GM18867 (cell line): ENCODE data around the gene STXBP6.
"Not testable (repeated sequence)": the region's sequence is repeated elsewhere in the genome, so short reads cannot be mapped to it uniquely, and the experiment has no call there.

Experiments used
- ATAC-seq: cut with Tn5 transposase; IDR thresholded peaks from one replicate; pipeline ENCODE4 v1.9.1; 2021; ENCODE audit warnings: mild to moderate bottlenecking, moderate library complexity; ENCODE audit not compliant: unreplicated experiment

The STXBP6 gene

DNA sequence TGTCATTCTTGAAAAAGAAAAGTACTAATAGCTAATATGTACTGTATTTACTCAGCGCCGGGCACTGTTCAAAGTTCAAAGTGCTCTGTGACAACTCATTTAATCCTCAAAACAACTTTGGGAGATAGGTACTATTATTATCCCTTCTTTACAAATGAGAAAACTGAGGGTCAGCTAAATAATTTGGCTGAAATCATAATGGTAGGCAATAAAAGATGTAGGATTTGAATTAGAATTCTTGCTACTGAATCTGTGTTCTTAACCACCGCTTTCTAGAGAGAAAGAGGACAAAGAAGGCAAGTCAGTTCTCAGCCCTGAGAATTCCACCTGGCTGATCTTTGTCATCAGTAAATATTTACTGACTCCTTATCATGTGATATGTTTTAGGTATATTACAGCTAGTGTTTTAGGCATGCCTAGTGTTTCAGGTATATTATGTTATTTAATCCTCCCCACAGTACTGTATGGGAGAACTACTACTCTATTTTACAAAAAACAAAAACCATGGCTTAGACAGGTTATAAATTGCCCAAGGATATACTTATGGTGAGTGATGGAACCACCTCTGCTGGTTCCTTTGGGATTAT lies 210.2 kb downstream of the STXBP6 start:
- ATAC-seq = no peak

DNA sequence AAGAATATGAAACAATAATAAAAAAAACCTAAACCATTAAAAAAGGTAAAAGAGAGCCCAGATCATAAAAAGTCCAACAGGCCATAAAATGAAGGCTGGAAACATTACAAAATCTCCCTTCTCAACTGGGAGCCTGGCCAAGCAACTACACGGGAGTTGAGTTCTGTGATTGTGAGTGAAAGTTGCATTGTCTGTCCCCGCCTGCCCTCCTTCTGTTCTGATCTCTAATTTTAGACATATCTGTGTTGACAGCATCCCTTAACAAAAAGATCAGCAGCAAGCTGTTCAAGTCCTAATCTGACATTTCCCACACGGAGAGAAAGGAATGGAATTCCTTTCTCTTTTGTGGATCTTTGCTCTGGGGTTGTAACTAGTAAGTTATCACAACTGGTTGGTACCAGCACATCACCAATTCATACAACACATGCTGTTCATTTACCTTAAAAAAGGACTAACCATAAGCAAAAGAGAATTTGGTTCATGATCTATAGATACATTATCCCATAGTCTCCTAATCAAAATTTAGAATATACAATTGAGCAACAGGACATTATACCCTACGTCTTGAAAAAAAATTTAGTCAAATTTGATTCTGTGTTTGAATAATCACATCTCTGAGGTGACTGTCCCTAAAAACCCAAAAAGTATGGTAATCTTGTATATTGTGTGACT lies 210.9 kb downstream of the STXBP6 start:
- no peak for ATAC-seq

GRCh38 chr14:24837280-24838046 lies 212.5 kb downstream of the STXBP6 start:
- ATAC-seq = no peak

DNA sequence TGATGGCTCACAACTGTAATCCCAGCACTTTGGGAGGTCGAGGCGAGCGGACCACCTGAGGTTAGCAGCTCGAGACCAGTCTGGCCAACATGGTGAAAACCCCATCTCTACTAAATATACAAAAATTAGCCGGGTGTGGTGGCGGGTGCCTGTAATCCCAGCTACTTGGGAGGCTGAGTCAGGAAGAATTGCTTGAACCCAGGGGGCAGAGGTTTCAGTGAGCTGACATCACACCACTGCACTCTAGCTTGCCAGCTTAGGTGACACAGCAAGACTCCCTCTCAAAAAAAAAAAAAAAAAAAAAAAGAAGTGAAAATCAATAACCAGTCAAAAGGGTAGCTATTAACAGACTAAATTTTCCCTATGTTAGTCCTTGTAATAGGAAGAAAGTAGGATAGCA lies 213.6 kb downstream of the STXBP6 start:
- not testable (repeated sequence) for ATAC-seq

DNA sequence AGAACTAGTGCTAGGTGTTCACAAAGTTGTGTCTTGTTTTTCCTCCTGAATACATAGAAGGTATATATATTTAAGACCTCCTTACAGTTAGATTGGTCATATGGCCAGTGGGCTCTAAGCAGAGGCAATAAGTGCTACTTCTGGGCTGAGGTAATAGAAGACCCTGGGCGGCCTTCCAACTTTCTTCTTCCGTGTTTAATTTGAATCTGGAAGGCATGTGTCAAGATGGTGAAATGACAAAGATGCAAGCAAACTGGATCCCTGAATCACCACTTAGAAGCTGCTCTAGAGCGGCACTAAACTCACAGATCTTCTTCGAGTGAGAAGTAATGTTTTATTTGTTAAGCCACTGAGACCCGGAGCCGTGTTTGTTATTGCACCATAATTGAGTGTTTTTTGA lies 215.0 kb downstream of the STXBP6 start:
- no peak for ATAC-seq

DNA sequence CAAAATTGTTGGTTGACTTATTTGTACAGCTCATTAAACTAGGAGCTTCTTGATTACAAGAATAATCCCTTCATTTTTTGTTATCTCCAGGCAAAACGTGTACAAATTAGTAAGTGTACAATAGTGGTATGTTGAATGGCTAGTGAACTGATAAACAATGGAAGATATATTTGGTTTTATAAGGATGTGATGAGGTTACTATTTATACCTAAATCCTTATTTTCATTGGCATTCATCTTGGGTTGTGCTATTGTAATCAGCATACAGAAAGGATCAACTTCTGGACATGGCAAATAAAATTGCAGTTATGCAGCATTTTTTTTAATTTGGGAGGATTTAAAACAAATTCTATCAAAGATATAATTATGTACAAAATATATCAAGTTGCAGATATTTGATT lies 216.6 kb downstream of the STXBP6 start:
- ATAC-seq = no peak

DNA sequence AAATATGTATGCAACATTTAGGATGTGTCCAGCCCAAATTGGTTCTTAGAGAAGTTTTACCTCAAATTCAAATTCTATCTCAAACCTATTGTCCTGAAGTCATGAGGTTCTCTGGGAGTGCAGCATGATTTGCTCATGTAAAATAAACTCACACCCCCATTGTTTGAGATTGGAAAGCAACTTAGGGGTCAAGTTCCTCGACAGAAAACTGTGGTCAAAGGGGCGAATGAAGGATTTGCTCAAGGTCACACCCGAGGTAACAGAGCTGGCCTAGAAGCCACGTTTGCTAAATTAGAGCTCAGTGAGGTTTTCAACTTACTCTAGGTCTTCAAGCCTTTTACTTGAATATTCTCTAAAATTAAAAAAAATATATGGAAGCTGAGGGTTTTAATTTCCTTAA lies 218.3 kb downstream of the STXBP6 start:
- no peak for ATAC-seq

- no peak for ATAC-seq
Observed at GRCh38 chr14:24829862-24830261, 220.1 kb downstream of the STXBP6 start.

DNA sequence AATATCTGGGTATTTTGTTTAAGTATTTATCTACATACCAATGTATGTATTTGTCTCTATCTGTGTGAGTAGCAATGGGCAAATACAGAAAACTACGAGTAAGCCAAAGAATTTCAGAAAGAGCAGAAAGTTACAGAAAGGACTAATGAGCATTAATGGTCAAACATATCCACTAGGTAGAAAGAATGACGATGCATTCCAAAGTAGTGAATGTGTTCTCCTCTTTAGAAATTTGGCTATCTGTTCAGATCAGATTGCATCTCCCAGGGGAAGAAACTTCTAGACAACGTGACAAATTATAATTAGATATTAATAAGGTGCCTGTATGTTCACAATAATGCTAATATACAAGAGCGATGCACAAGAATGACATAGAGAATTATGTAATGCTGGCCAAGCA lies 221.5 kb downstream of the STXBP6 start:
- ATAC-seq = no peak

- ATAC-seq = no peak
Observed at GRCh38 chr14:24826390-24826789, 223.6 kb downstream of the STXBP6 start.

DNA sequence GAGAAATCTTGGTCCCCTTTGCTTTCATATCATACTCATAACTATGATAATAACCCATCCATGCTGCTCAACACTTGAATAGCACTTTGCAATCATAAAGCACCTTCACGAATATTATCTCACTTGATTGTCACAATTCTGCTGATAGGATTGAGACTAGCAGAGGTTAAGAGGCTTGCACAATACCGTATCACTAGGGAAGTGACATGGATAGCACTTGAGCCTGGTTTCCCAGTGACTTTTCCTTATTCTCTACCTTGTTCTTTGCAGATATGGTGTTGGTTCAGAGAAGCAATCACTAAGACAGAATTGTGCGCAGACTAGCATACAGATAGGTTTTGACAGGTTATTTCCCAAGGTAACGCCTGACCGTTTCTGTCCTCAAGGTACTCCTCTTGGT lies 229.3 kb downstream of the STXBP6 start:
- no peak for ATAC-seq

DNA sequence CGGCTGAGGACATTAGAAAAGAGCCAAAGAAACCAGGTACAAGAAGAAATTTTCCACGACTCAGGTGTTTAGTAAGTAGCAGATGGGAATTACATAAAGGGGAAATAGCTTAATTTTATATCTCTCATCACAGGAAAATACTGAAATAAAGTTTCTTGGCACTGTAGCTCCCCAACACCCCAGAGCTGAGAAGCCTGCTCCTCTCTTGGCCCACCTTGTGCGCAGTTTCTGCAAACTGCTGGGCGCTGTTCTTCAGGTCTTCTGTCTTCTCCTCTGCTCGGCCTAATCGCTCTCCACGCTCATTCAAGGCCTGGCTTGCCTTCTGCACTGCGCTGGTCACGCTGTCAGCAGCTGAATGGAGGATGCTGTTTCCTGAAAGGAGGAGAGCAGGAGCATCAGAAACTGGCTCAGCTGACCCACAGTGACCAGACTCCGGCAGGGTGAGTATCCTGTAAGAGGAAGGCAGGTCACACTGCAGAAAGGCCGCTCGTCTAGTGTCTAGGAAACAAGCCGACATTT lies 231.1 kb downstream of the STXBP6 start:
- ATAC-seq = no peak

GRCh38 chr14:24818058-24818822 lies 231.7 kb downstream of the STXBP6 start:
- ATAC-seq = no peak

DNA sequence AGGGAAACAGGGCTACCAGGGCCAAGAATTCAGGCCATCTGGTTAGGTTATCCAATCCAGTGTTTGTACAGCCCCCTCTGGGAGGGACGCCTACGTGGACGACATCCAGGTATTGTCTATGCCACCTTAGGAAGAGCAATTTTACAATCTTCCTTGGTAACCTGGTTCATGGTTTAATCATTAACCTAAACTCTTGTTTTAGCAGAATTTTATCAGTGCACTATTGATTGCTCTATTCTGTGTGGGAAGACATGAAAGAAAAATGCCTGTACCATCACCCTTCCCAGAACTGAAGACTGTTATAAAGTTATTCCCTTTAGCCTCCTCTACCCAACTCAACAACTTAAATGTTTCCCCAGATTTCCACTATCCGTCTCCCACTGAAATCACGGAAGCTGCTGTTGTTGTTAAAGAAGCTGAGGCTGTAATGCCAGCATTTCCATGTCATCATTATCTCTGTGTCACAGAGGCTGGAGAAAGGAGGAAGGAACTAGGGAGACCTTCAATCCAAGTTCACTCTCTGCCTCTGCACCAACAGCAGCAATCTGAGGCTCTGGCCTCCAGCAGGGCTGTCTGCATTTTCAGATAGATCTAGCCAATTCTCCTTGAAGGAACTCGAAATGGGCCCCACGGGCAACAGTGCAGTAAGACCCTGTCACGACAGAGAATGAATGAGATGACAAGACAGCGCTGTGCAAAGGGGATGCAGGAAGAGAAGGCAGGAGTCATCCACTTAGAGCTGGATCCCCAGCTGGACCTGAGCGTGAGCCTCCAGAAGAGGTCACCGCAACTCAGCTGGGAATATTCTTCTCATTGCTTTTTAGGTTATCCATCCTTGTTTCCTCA lies 232.5 kb downstream of the STXBP6 start:
- no peak for ATAC-seq

DNA sequence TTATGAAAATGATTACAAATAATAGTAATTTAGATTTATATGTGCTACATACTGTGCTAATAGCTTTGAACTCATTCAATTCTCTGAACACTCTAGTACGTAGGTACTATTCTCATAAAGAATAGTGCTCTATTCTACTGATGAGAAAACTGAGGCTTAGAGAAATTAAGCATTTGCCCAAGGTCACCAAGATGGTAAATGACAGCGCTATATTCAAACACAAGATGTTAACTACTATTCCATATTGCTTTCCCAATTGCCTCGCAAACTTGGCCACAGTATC lies 233.1 kb downstream of the STXBP6 start:
- ATAC-seq = no peak

GRCh38 chr14:24816011-24816928 lies 233.7 kb downstream of the STXBP6 start:
- ATAC-seq = no peak

DNA sequence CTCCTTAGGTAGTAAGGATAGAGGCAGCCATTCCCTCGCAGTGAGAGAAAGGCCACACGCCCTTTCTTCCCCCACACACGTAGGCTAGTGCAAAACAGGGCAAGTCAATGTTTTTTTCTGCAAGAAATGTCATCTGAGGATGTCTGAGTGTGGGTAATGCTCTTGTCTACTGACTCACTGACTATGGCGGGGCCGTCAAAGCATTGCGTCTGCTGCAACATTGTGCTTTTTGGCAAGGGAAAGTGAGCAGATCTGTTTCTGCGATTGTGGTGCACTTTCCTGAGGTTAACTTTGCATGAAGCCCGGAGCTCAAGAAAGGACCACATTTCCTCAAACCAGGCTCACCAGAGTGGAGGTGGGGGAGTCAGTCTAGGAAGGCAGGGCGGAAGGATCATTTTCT lies 234.4 kb downstream of the STXBP6 start:
- no peak for ATAC-seq

- ATAC-seq = no peak
Observed at GRCh38 chr14:24814944-24815343, 235.0 kb downstream of the STXBP6 start.

DNA sequence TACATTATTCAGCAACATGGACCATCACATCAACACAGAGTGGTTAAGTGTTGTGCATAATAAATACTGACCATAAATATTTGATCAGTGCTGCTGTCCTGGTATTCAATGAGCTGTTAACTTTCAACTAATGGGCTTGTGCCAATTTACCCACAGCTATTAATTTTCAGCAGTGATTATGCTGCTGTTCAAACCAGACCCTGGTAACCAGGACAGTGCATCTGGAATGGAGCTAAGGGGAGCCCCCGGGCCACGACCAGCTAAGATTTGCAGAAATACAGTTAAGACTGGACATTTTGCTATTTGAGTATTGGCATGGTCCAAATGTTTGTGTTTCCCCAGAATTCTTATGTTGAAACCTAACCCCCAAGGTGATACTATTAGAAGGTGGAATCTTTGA lies 235.6 kb downstream of the STXBP6 start:
- ATAC-seq = no peak
